ENCODE measurements around the gene ZNF211. TPM values are rescaled to one million over a fixed set of nuclear protein-coding genes. Genes with fewer than 3 reads are reported as not detected.

ZNF211 gene
- total and polyA plus RNA-seq, 7 donors: 1.6 to 6.9 (median 4.6) TPM

GRCh38 chr19:57664269-57665127 is 31.5 kb downstream of the ZNF211 start:
- H3K4me1 ChIP-seq: peaks cover 3% of the 10 kb centered on the region
- no peaks in the 10 kb centered on the region for H3K9me3 ChIP-seq
- ATAC-seq: peak; percentile 30 to 75 (median 62)
- H3K4me3 ChIP-seq: peak overlapping the region; percentile 70
- intact Hi-C loops (cut with DNase I): loop anchor here in 1 of 2 donors (5.0 kb wide), 1 partner anchor 1222 kb away; no protein-coding TSS in a partner anchor
- 1 to 2% (median 1%) methylated on average over 62 to 64 of the region's 64 CpGs for WGBS, 3 donors
- no peaks in the 10 kb centered on the region for H3K36me3 ChIP-seq (ENCODE audit: insufficient read depth in 1 of 2, low read depth in 1 of 2)
- peaks cover 0 to 56% (median 6%) of the 10 kb centered on the region in 3 donors for H3K27me3 ChIP-seq (ENCODE audit: insufficient read depth in 3 of 3, low read length in 2 of 3)
- H3K27ac ChIP-seq: peak overlapping the region; percentile 36
- TF ChIP-seq, protein P1, sequence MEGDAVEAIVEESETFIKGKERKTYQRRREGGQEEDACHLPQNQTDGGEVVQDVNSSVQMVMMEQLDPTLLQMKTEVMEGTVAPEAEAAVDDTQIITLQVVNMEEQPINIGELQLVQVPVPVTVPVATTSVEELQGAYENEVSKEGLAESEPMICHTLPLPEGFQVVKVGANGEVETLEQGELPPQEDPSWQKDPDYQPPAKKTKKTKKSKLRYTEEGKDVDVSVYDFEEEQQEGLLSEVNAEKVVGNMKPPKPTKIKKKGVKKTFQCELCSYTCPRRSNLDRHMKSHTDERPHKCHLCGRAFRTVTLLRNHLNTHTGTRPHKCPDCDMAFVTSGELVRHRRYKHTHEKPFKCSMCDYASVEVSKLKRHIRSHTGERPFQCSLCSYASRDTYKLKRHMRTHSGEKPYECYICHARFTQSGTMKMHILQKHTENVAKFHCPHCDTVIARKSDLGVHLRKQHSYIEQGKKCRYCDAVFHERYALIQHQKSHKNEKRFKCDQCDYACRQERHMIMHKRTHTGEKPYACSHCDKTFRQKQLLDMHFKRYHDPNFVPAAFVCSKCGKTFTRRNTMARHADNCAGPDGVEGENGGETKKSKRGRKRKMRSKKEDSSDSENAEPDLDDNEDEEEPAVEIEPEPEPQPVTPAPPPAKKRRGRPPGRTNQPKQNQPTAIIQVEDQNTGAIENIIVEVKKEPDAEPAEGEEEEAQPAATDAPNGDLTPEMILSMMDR (IDR thresholded peaks at IDR 0.05): no peak
- DNase-seq: peak; percentile 59 to 64

DNA sequence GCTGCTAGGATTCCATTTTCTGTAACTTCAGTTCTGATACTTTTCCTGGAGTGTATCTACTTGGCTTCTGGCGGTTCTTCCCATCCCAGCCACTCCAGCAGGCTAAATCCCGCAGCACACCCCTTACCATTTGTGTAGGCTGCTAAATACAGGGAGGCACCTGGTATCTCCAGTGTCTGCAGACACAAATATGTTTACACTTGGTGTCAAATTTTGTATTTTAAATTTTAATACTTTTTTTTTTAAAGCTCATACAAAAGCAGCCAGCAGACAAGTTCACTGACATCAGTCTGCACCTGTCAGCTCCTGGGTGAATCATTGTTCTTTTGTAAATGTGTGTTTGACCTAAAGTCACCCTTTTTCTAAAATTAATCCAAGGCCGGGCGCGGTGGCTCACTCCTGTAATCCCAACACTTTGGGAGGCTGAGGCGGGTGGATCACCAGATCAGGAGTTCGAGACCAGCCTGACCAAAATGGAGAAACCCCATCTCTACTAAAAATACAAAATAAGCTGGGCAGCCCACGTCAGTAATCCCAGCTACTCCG is 32.4 kb downstream of the ZNF211 start:
- 48 to 60% (median 50%) methylated on average over 9 of the region's 9 CpGs for WGBS, 3 donors
- H3K36me3 ChIP-seq (ENCODE audit: insufficient read depth in 1 of 2, low read depth in 1 of 2): no peaks in the 10 kb centered on the region
- peaks cover 3% of the 10 kb centered on the region for H3K4me1 ChIP-seq
- no peak for DNase-seq
- no peak overlapping the region for H3K27ac ChIP-seq
- peaks cover 0 to 56% (median 6%) of the 10 kb centered on the region in 3 donors for H3K27me3 ChIP-seq (ENCODE audit: insufficient read depth in 3 of 3, low read length in 2 of 3)
- intact Hi-C loops (cut with DNase I): no loop called here
- ATAC-seq: no peak
- H3K9me3 ChIP-seq: no peaks in the 10 kb centered on the region
- H3K4me3 ChIP-seq: no peak overlapping the region
- TF ChIP-seq, protein P1 (IDR thresholded peaks at IDR 0.05): no peak

- Histone ChIP-seq H3K4me1 (peaks cover 3% of the 10 kb centered on the region), H3K27ac (no peak overlapping the region), H3K4me3 (no peak overlapping the region), H3K9me3 (no peaks in the 10 kb centered on the region), H3K27me3 (ENCODE audit: insufficient read depth in 3 of 3, low read length in 2 of 3) (peaks cover 4 to 49% (median 8%) of the 10 kb centered on the region in 3 donors), H3K36me3 (ENCODE audit: insufficient read depth in 1 of 2, low read depth in 1 of 2) (no peaks in the 10 kb centered on the region)
- WGBS, 3 donors: 80 to 92% (median 87%) methylated on average over 1 of the region's 1 CpG
- intact Hi-C loops (cut with DNase I): no loop called here
- DNase-seq (no peak), ATAC-seq (no peak)
- TF ChIP-seq, protein P1 (IDR thresholded peaks at IDR 0.05): no peak
These were observed 34.3 kb downstream of the ZNF211 start for GRCh38 chr19:57667228-57667627.

DNA sequence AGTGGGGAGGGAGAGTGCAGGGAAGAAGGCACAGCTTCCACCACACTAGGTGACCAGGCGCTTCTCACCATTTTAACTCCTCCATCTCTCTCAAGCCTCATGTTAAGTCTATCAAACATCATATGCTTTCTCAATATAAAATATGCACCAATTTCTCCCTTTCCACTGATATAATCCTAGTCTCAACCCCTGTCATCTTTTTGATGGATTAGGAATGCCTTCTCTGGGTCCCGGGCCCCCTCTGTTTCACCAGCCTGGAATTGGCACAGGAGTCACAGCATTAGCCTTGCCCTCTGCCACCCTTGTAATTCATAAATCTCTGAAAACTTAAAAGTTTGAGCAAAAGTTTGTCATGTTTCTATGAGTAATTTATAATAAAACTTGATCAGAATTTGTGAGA is 35.7 kb downstream of the ZNF211 start, which contains the start of gene ZSCAN4:
TSS of gene ZSCAN4 (plus strand) at position 301 of the 400 bp plus-strand sequence. CDS start 7,211 bp downstream, outside the sequence.
- TF ChIP-seq, protein P1 (IDR thresholded peaks at IDR 0.05): no peak
- H3K27ac ChIP-seq: no peak within 1 kb of the TSS
- no peak within 1 kb of the TSS for H3K4me3 ChIP-seq
- DNase-seq: no peak
- intact Hi-C loops (cut with DNase I): no loop called here
- WGBS, 3 donors: 82 to 91% (median 83%) methylated on average over 2 of the region's 2 CpGs
- peaks cover 4 to 35% (median 7%) of the 10 kb centered on the region in 3 donors for H3K27me3 ChIP-seq (ENCODE audit: insufficient read depth in 3 of 3, low read length in 2 of 3)
- ATAC-seq: no peak
- no peaks in the 10 kb centered on the region for H3K36me3 ChIP-seq (ENCODE audit: insufficient read depth in 1 of 2, low read depth in 1 of 2)
- peaks cover under 1% of the 10 kb centered on the region for H3K9me3 ChIP-seq
- peaks cover 3% of the 10 kb centered on the region for H3K4me1 ChIP-seq

Data from psoas muscle (tissue), 8 donors.